GM12878 (cell line): ENCODE data around the gene GID8. TPM values are rescaled to one million over a fixed set of nuclear protein-coding genes. Genes with fewer than 3 reads are reported as not detected.

Experiments
- ATAC-seq: fragments of 200-7000 bp; cut with Tn5 transposase; 3 replicates; pipeline ENCODE4 v1.9.1; 2020; ENCODE audit warnings: mild to moderate bottlenecking, moderate library complexity
- BruUV-seq: library from RNA; stranded (reverse); fragments of 400-500 nt; replicated peaks from 2 replicates; lab custom pipeline; 2021; lab: Mats Ljungman, UMichigan
- CTCF ChIA-PET: fragments of 300-600 bp; sonication (Branson Sonifier 250); formaldehyde crosslinking; extraction: SDS; loops from one replicate; lab custom pipeline; 2021; ENCODE audit warnings: inconsistent platforms; lab: Yijun Ruan, JAX
- POLR2A ChIA-PET: fragments of 350-600 bp; formaldehyde crosslinking; extraction: SDS; loops from one replicate; lab custom pipeline; 2021; ENCODE audit warnings: inconsistent platforms; lab: Charles Lee
- RAD21 ChIA-PET: fragments of 300-600 bp; sonication (Branson Sonifier 250); formaldehyde crosslinking; loops from one replicate; lab custom pipeline; 2023; ENCODE audit warnings: antibody characterized with exemption; ENCODE audit not compliant: unreplicated experiment; lab: Charles Lee
- SMC1A ChIA-PET: fragments of 300-600 bp; sonication (Branson Sonifier 250); formaldehyde crosslinking; loops from one replicate; lab custom pipeline; 2023; ENCODE audit not compliant: unreplicated experiment, uncharacterized antibody; lab: Charles Lee
- DNase-seq: peaks from one replicate; pipeline ENCODE4 v3.0.0-alpha.2; 2011; ENCODE audit warnings: low read depth, low spot score
- FAIRE-seq: peaks from 3 replicates; lab custom pipeline; 2011; peaks lifted over from hg19 to GRCh38; lab: Jason Lieb, UNC
- H2AFZ ChIP-seq: 2 replicates; pipeline ENCODE4 v1.6.0; 2011; ENCODE audit warnings: low read depth, low read length, control low read depth; ENCODE audit not compliant: control insufficient read depth
- H3K27ac ChIP-seq: 2 replicates; pipeline ENCODE4 v1.5.1; 2011; ENCODE audit warnings: control low read depth; ENCODE audit not compliant: control insufficient read depth, insufficient read depth
- H3K27me3 ChIP-seq, 2 experiments: replicated peaks in 1 of 2; 2 replicates each; pipeline versions ENCODE4 v1.6.0 to v1.6.1; 2011; ENCODE audit warnings: low read length in 1 of 2; ENCODE audit not compliant: control insufficient read depth in 2 of 2, insufficient read depth in 2 of 2
- H3K36me3 ChIP-seq, 2 experiments: 2 replicates each; pipeline ENCODE4 v1.5.1; 2011; ENCODE audit warnings: low read length in 1 of 2; ENCODE audit not compliant: control insufficient read depth in 2 of 2, insufficient read depth in 2 of 2
- H3K4me1 ChIP-seq: 2 replicates; pipeline ENCODE4 v1.6.1; 2011; ENCODE audit warnings: mild to moderate bottlenecking, low read length, moderate library complexity, mixed read lengths; ENCODE audit not compliant: control insufficient read depth, insufficient read depth
- H3K4me2 ChIP-seq: 2 replicates; pipeline ENCODE4 v1.6.0; 2011; ENCODE audit warnings: control low read depth; ENCODE audit not compliant: control insufficient read depth, insufficient read depth
- H3K4me3 ChIP-seq: fragments of 200-600 bp; sonication (generic); 2 replicates; pipeline ENCODE4 v1.5.1; 2016
- H3K79me2 ChIP-seq: 2 replicates; pipeline ENCODE4 v1.6.0; 2011; ENCODE audit warnings: low read length; ENCODE audit not compliant: control insufficient read depth, insufficient read depth
- H3K9ac ChIP-seq: 2 replicates; pipeline ENCODE4 v1.8.0; 2011; ENCODE audit warnings: low read length, control low read depth, mixed read lengths; ENCODE audit not compliant: control insufficient read depth, insufficient read depth
- H3K9me3 ChIP-seq: replicated peaks from 3 replicates; pipeline ENCODE4 v1.5.1; 2011; ENCODE audit warnings: mild to moderate bottlenecking, low read length; ENCODE audit not compliant: control insufficient read depth, insufficient read depth
- H4K20me1 ChIP-seq: 2 replicates; pipeline ENCODE4 v1.6.0; 2011; ENCODE audit not compliant: control insufficient read depth, insufficient read depth
- ATF7 ChIP-seq: fragments of 450-650 bp; IDR thresholded peaks from 2 replicates; pipeline ENCODE4 v1.6.1; 2016; ENCODE audit warnings: low read depth, mild to moderate bottlenecking
- HCFC1 ChIP-seq: fragments of 150-350 bp; IDR thresholded peaks from 2 replicates; pipeline ENCODE4 v1.6.1; 2014; ENCODE audit warnings: low read length
- NBN ChIP-seq: fragments of 450-650 bp; IDR thresholded peaks from 2 replicates; pipeline ENCODE4 v1.6.1; 2016
- NFXL1 ChIP-seq: fragments of 450-650 bp; IDR thresholded peaks from 2 replicates; pipeline ENCODE4 v1.6.1; 2017; ENCODE audit warnings: antibody characterized with exemption, mild to moderate bottlenecking, borderline replicate concordance
- PAX5 ChIP-seq: IDR thresholded peaks from 2 replicates; pipeline ENCODE4 v1.6.1; 2011; ENCODE audit warnings: low read depth, low read length, borderline replicate concordance
- SREBF2 ChIP-seq: IDR thresholded peaks from 2 replicates; pipeline ENCODE4 v1.6.1; 2012; ENCODE audit warnings: mild to moderate bottlenecking, low read length
- ZNF207 ChIP-seq: fragments of 450-650 bp; IDR thresholded peaks from 2 replicates; pipeline ENCODE4 v1.6.1; 2014; ENCODE audit warnings: antibody characterized with exemption, mild to moderate bottlenecking, borderline replicate concordance
- WGBS: methylation state at CpG from one replicate; pipeline ENCODE4 v1.1.6; 2016; ENCODE audit warnings: low lambda C conversion rate; ENCODE audit not compliant: insufficient replicate concordance, insufficient coverage; ENCODE audit errors: missing lambda C conversion rate; 5-methylcytosine and 5-hydroxymethylcytosine counted together
- in situ Hi-C: fragments of 300-500 bp; cut with MboI; formaldehyde crosslinking; loops from 9 replicates; pipeline ENCODE4 v1.14.3; 2018; ENCODE audit warnings: mixed read lengths
- intact Hi-C: fragments of 100-400 bp; cut with micrococcal nuclease; formaldehyde crosslinking; loops from one replicate; pipeline ENCODE4 v1.14.2; 2022; ENCODE audit not compliant: unreplicated experiment
- polyA plus RNA-seq, 11 experiments: library from polyadenylated mRNA; depleted of rRNA in 4 of 11; unstranded in 6 of 11; stranded (reverse) in 5 of 11; fragments of >200 nt; fragmentation: Nextera tagmentation in 4 of 11; fragmentation: Illumina TruSeq in 1 of 11; extraction: Ambion mirVana in 4 of 11; extraction: Trizol in 1 of 11; gene quantifications; 1 replicate in 1 of 11; 2 replicates in 10 of 11; pipeline versions ENCODE4 v1.2.1 to v1.2.3, GENCODE V29; 2011 to 2016; ENCODE audit warnings: inconsistent platforms in 2 of 11, missing spikeins in 2 of 11, low read depth in 1 of 11
- total RNA-seq, 4 experiments: library from RNA; depleted of rRNA in 3 of 4; stranded (reverse); fragments of >200 nt in 3 of 4; fragmentation: Illumina TruSeq in 1 of 4; extraction: Trizol in 1 of 4; gene quantifications; 2 replicates each; pipeline versions ENCODE4 v1.2.1 to v1.2.3, GENCODE V29; 2013 to 2021
- TF ChIP-seq, protein P1 (sequence below): fragments of 450-650 bp; IDR thresholded peaks from 2 replicates; pipeline ENCODE4 v1.6.1; 2017; ENCODE audit warnings: mild to moderate bottlenecking, moderate library complexity
- TF ChIP-seq, protein P2 (sequence below): fragments of 150-350 bp; IDR thresholded peaks from 2 replicates; pipeline ENCODE4 v1.6.1; 2016; ENCODE audit warnings: low read depth, low read length
- TF ChIP-seq, protein P3 (sequence below): IDR thresholded peaks from 2 replicates; pipeline ENCODE4 v1.6.1; 2011; ENCODE audit warnings: low read depth, low read length, improper control_type of control experiment, borderline replicate concordance

Gene GID8
- total and polyA plus RNA-seq, 10 of the 15 experiments (the other 5 are each of a cell fraction or from before 2014, with no cell fraction given), result 12.0 to 33.8 (median 22.2) TPM

DNA sequence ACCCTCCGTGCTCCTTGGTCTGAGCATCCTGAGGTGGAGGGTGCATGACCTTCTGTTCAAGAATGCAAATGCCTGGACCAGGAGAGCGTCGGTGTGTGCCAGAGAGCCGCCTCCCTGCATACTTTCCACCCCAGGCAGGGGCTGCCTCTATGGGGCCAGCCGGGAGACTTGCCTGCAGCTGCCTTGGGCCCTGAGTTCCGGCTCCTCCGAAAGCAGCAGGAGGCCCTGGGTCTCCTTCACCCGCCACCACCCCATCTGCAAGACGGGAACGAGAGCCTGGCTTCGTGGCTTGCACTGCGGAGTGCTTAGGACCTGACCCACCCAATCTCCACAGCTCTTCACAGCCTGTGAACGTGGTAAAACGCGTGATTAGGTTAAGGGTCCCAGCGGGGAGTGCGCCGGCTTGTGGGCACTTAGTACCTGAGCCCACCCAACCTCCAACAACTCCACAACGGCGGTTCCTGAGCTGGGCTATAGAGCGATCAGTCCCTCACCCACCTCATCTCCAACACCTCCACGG is 52.4 kb downstream of the GID8 start:
- in situ Hi-C loops (no loop called here), intact Hi-C loops (no loop called here)
- ChIA-PET CTCF (interaction anchor here (0.7 kb wide), 1 partner anchor 12 kb away, joined by 3 read pairs; no protein-coding TSS in a partner anchor), SMC1A (interaction anchor here (1.2 kb wide), 1 partner anchor 35 kb away, joined by 3 read pairs; no protein-coding TSS in a partner anchor), POLR2A (interaction anchor here (1.4 kb wide), 1 partner anchor 12 kb away, joined by 5 read pairs; no protein-coding TSS in a partner anchor), RAD21 (no interaction called here)
- no peaks in the 10 kb centered on the region for H3K36me3 ChIP-seq
- H3K4me1 ChIP-seq, result peaks cover 6% of the 10 kb centered on the region; the same call in 1 of the 2 replicates
- FAIRE-seq, result no peak
- H2AFZ ChIP-seq, result no peak overlapping the region
- H3K4me2 ChIP-seq, result no peak overlapping the region
- no peak for TF ChIP-seq ZNF207
- no peak for TF ChIP-seq SREBF2
- no peak for TF ChIP-seq HCFC1
- TF ChIP-seq, protein P1, sequence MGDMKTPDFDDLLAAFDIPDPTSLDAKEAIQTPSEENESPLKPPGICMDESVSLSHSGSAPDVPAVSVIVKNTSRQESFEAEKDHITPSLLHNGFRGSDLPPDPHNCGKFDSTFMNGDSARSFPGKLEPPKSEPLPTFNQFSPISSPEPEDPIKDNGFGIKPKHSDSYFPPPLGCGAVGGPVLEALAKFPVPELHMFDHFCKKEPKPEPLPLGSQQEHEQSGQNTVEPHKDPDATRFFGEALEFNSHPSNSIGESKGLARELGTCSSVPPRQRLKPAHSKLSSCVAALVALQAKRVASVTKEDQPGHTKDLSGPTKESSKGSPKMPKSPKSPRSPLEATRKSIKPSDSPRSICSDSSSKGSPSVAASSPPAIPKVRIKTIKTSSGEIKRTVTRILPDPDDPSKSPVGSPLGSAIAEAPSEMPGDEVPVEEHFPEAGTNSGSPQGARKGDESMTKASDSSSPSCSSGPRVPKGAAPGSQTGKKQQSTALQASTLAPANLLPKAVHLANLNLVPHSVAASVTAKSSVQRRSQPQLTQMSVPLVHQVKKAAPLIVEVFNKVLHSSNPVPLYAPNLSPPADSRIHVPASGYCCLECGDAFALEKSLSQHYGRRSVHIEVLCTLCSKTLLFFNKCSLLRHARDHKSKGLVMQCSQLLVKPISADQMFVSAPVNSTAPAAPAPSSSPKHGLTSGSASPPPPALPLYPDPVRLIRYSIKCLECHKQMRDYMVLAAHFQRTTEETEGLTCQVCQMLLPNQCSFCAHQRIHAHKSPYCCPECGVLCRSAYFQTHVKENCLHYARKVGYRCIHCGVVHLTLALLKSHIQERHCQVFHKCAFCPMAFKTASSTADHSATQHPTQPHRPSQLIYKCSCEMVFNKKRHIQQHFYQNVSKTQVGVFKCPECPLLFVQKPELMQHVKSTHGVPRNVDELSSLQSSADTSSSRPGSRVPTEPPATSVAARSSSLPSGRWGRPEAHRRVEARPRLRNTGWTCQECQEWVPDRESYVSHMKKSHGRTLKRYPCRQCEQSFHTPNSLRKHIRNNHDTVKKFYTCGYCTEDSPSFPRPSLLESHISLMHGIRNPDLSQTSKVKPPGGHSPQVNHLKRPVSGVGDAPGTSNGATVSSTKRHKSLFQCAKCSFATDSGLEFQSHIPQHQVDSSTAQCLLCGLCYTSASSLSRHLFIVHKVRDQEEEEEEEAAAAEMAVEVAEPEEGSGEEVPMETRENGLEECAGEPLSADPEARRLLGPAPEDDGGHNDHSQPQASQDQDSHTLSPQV, result no peak
- no peak for TF ChIP-seq ATF7
- no peak for TF ChIP-seq NBN
- TF ChIP-seq, protein P2, sequence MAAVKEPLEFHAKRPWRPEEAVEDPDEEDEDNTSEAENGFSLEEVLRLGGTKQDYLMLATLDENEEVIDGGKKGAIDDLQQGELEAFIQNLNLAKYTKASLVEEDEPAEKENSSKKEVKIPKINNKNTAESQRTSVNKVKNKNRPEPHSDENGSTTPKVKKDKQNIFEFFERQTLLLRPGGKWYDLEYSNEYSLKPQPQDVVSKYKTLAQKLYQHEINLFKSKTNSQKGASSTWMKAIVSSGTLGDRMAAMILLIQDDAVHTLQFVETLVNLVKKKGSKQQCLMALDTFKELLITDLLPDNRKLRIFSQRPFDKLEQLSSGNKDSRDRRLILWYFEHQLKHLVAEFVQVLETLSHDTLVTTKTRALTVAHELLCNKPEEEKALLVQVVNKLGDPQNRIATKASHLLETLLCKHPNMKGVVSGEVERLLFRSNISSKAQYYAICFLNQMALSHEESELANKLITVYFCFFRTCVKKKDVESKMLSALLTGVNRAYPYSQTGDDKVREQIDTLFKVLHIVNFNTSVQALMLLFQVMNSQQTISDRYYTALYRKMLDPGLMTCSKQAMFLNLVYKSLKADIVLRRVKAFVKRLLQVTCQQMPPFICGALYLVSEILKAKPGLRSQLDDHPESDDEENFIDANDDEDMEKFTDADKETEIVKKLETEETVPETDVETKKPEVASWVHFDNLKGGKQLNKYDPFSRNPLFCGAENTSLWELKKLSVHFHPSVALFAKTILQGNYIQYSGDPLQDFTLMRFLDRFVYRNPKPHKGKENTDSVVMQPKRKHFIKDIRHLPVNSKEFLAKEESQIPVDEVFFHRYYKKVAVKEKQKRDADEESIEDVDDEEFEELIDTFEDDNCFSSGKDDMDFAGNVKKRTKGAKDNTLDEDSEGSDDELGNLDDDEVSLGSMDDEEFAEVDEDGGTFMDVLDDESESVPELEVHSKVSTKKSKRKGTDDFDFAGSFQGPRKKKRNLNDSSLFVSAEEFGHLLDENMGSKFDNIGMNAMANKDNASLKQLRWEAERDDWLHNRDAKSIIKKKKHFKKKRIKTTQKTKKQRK, result no peak
- TF ChIP-seq, protein P3, sequence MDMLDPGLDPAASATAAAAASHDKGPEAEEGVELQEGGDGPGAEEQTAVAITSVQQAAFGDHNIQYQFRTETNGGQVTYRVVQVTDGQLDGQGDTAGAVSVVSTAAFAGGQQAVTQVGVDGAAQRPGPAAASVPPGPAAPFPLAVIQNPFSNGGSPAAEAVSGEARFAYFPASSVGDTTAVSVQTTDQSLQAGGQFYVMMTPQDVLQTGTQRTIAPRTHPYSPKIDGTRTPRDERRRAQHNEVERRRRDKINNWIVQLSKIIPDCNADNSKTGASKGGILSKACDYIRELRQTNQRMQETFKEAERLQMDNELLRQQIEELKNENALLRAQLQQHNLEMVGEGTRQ, result no peak
- TF ChIP-seq PAX5, result no peak
- no peak for TF ChIP-seq NFXL1
- no peak for ATAC-seq
- no peak for DNase-seq
- no peaks in the 10 kb centered on the region for H4K20me1 ChIP-seq
- no TSS peak for BruUV-seq
- H3K9ac ChIP-seq, result no peak overlapping the region
- no peak overlapping the region for H3K27ac ChIP-seq
- H3K27me3 ChIP-seq, result no peaks in the 10 kb centered on the region; a peak in 2 of 4 replicates
- 71% methylated on average over 22 of the region's 22 CpGs for WGBS
- no peaks in the 10 kb centered on the region for H3K79me2 ChIP-seq
- no peaks in the 10 kb centered on the region for H3K9me3 ChIP-seq
- no peak overlapping the region for H3K4me3 ChIP-seq
